Measurements from ENCODE around the gene REST. TPM values are rescaled to one million over a fixed set of nuclear protein-coding genes. Genes with fewer than 3 reads are reported as not detected.

REST gene
- total RNA-seq, 1 experiment from 2014 or later, result 22.3 TPM

DNA sequence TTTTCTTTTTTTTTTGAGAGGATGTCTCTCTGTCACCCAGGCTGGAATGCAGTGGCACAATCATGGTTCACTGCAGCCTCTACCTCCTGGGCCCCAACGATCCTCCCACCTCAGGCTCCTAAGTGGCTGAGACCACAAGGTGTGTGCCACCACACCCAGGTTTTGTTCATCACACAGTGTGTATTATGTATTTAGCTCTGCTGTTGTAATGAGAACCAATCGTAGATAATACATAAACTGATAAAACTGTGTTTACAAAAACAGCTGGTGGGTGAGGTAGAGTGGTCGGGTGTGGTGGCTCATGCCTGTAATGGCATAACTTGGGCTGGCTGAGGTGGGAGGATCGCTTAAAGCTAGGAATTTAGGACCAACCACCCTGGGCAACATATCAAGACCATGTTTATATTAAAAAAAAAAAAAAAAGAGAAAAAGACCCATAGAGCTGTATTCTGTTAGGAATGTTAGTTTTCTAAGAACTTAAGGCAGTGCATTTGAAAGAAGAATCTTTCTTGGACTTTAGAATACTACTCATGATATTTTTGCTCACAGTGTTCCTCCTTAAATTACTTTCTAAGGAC lies 105.9 kb downstream of the REST start:
- in situ Hi-C loops (cut with HindIII; ENCODE audit: low pct_unique_long_range_greater_than_20kb, low sequenced_read_pairs), result no loop called here
- no peak for DNase-seq (ENCODE audit: low read depth, low spot score)

Small RNA genes within 50 kb of the gene (small RNA-seq; reads per million reads assigned to genes)
- gene RNU6-998P, result 0 reads per million in 2 experiments

Other genes with a start within 250 kb of the REST start
- not detected in 2 replicates for gene HOPX, start 226.6 kb upstream of the REST start, total RNA-seq (2014; rRNA removed; shearing (Covaris generic))
- 0.37 and 0.90 TPM in 2 replicates for gene SPINK2, start 86.2 kb upstream of the REST start, total RNA-seq (2014; rRNA removed; shearing (Covaris generic))
- 19.2 and 19.4 TPM in 2 replicates for gene NOA1, start 69.7 kb downstream of the REST start, total RNA-seq (2014; rRNA removed; shearing (Covaris generic))
- gene POLR2B, start 71.0 kb downstream of the REST start, total RNA-seq (2014; rRNA removed; shearing (Covaris generic)), result 134 and 162 TPM in 2 replicates
- gene IGFBP7, start 202.5 kb downstream of the REST start, total RNA-seq (2014; rRNA removed; shearing (Covaris generic)), result 210 and 214 TPM in 2 replicates

Data from SK-MEL-5 (cell line).